IMR-90 (cell line): Measurements from ENCODE around the gene ATP8B4. TPM values are rescaled to one million over a fixed set of nuclear protein-coding genes. Genes with fewer than 3 reads are reported as not detected.

Experiments used
- RCOR1 ChIP-seq: IDR thresholded peaks from 2 replicates; pipeline ENCODE4 v1.6.1; 2012; ENCODE audit warnings: mild to moderate bottlenecking, low read length, improper control_type of control experiment; ENCODE audit not compliant: insufficient replicate concordance
- SMC3 ChIP-seq: fragments of 150-350 bp; IDR thresholded peaks from 2 replicates; pipeline ENCODE4 v1.6.1; 2016; ENCODE audit warnings: low read depth, mild to moderate bottlenecking, antibody characterized with exemption, low read length, moderate library complexity
- USF2 ChIP-seq: fragments of 150-350 bp; IDR thresholded peaks from 2 replicates; pipeline ENCODE4 v1.6.1; 2017; ENCODE audit warnings: mild to moderate bottlenecking, antibody characterized with exemption, low read length, low read depth
- polyA plus RNA-seq, 3 experiments: library from polyadenylated mRNA; depleted of rRNA; stranded (reverse); fragments of >200 nt; gene quantifications; 2 replicates each; pipeline ENCODE4 v1.2.3, GENCODE V29; 2012; ENCODE audit warnings: low replicate concordance in 1 of 3
- total RNA-seq: library from RNA; depleted of rRNA; stranded (reverse); fragments of >200 nt; gene quantifications from 2 replicates; pipeline ENCODE4 v1.2.3, GENCODE V29; 2012

The ATP8B4 gene
- total and polyA plus RNA-seq, 2 of the 4 experiments (the other 2 are of a cell fraction), result 0.12 to 0.54 TPM

- no peak for TF ChIP-seq USF2
- TF ChIP-seq RCOR1, result no peak
- TF ChIP-seq SMC3, result no peak
Measured at GRCh38 chr15:49860101-49860500, 258.9 kb downstream of the ATP8B4 start (continued).
